ENCODE data around the gene TRIM52. TPM values are rescaled to one million over a fixed set of nuclear protein-coding genes. Genes with fewer than 3 reads are reported as not detected.

The TRIM52 gene
- polyA plus RNA-seq, 1 of the 3 experiments (the other 2 are of a cell fraction): 6.4 TPM

GRCh38 chr5:181221105-181221791 is 39.7 kb downstream of the TRIM52 start:
- peak overlapping the region; percentile 97 to 98; a peak in 3 of 4 replicates for H3K27ac ChIP-seq (ENCODE audit: low read depth in 2 of 2, low read length in 1 of 2)
- POLR2A ChIA-PET: interaction anchor here (1.1 to 1.9 kb wide), 3 partner anchors 14 to 40 kb away, joined by 5 to 8 read pairs (median 7); partner anchors contain the start of genes RACK1 and TRIM52
- CTCF ChIA-PET: interaction anchor here (1.5 to 3.5 kb wide), 7 partner anchors 13 to 48 kb away, joined by 4 to 14 read pairs (median 7); no protein-coding TSS in a partner anchor

DNA sequence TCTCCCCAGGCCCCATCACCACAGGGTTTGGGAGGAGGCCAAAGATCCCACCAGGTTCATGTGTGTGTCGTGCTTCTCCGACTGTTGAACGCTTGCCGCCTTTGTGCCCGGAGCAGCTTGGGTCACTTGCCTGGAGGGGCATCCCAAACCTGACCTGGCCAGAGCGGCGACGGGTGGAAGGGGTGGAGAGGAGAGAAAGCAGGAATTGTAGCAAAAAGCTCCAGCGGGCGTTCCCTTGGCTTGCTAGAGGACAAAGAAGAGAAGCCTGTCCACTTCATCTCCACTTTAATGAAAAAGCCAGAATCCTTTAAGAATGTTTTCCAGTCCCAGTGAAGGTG is 40.8 kb downstream of the TRIM52 start:
- no peaks in the 10 kb centered on the region for H3K36me3 ChIP-seq (replicated peaks in 1 of 2; ENCODE audit: control insufficient read depth in 1 of 2, insufficient read depth in 2 of 2, low read length in 1 of 2)
- CTCF ChIA-PET: interaction anchor here (1.6 to 2.0 kb wide), 2 partner anchors 32 to 35 kb away, joined by 5 to 11 read pairs; no protein-coding TSS in a partner anchor
- H3K9me3 ChIP-seq: no peaks in the 10 kb centered on the region
- H3K9me2 ChIP-seq: no peaks in the 10 kb centered on the region
- no peak overlapping the region for H3K4me2 ChIP-seq
- peaks cover 54% of the 10 kb centered on the region for H3F3A ChIP-seq (replicated peaks; ENCODE audit: insufficient read depth)
- H3K9ac ChIP-seq: no peak overlapping the region
- no peak overlapping the region for H2AFZ ChIP-seq (ENCODE audit: low read depth)
- H3K79me2 ChIP-seq (ENCODE audit: insufficient read depth): peaks cover 15% of the 10 kb centered on the region
- H3K4me3 ChIP-seq (ENCODE audit: low read depth in 2 of 2, low read length in 1 of 2): no peak overlapping the region
- POLR2A ChIA-PET: no interaction called here
- no peak for DNase-seq
- peaks cover 0 to 24% of the 10 kb centered on the region in 2 experiments; a peak in 1 of 4 replicates for H3K4me1 ChIP-seq (ENCODE audit: control insufficient read depth in 1 of 2, insufficient read depth in 2 of 2, low read depth in 1 of 2, low read length in 1 of 2)
- WGBS (ENCODE audit: low lambda C conversion rate): 97% methylated on average over 10 of the region's 10 CpGs
- no peak overlapping the region for H3K27ac ChIP-seq (ENCODE audit: low read depth in 2 of 2, low read length in 1 of 2)
- H4K20me1 ChIP-seq (ENCODE audit: insufficient read depth): peaks cover 5% of the 10 kb centered on the region
- H3K27me3 ChIP-seq (ENCODE audit: insufficient read depth): no peaks in the 10 kb centered on the region
- TF ChIP-seq MEF2A (IDR thresholded peaks at IDR 0.05; ENCODE audit: borderline replicate concordance, low read depth): no peak
- no peak for TF ChIP-seq JUND (IDR thresholded peaks at IDR 0.05)
- no peak for TF ChIP-seq SIN3A (IDR thresholded peaks at IDR 0.05; ENCODE audit: borderline replicate concordance, low read depth, low read length)
- TF ChIP-seq NRF1 (IDR thresholded peaks at IDR 0.05; ENCODE audit: low read depth, low read length): no peak
- TF ChIP-seq, protein P1, sequence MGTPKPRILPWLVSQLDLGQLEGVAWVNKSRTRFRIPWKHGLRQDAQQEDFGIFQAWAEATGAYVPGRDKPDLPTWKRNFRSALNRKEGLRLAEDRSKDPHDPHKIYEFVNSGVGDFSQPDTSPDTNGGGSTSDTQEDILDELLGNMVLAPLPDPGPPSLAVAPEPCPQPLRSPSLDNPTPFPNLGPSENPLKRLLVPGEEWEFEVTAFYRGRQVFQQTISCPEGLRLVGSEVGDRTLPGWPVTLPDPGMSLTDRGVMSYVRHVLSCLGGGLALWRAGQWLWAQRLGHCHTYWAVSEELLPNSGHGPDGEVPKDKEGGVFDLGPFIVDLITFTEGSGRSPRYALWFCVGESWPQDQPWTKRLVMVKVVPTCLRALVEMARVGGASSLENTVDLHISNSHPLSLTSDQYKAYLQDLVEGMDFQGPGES (IDR thresholded peaks at IDR 0.05; ENCODE audit: low read depth, low read length): no peak
- no peak for TF ChIP-seq TEAD4 (IDR thresholded peaks at IDR 0.05; ENCODE audit: borderline replicate concordance, insufficient read depth)
- TF ChIP-seq MXI1 (IDR thresholded peaks at IDR 0.05; ENCODE audit: low read depth, low read length): no peak
- TF ChIP-seq EP300 (IDR thresholded peaks at IDR 0.05; ENCODE audit: borderline replicate concordance in 1 of 2, low read depth in 1 of 2, low read length in 1 of 2): no peak
- TF ChIP-seq YY1 (IDR thresholded peaks at IDR 0.05; ENCODE audit: low read depth): no peak
- TF ChIP-seq, protein P2, sequence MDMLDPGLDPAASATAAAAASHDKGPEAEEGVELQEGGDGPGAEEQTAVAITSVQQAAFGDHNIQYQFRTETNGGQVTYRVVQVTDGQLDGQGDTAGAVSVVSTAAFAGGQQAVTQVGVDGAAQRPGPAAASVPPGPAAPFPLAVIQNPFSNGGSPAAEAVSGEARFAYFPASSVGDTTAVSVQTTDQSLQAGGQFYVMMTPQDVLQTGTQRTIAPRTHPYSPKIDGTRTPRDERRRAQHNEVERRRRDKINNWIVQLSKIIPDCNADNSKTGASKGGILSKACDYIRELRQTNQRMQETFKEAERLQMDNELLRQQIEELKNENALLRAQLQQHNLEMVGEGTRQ (IDR thresholded peaks at IDR 0.05; ENCODE audit: borderline replicate concordance, low read depth, low read length): no peak
- TF ChIP-seq FOXJ3 (CRISPR knock-in tag; IDR thresholded peaks at IDR 0.05): no peak
- TF ChIP-seq POLR2AphosphoS5 (IDR thresholded peaks at IDR 0.05; ENCODE audit: low read depth, low read length): no peak

More at GRCh38 chr5:181221105-181221791, 39.7 kb downstream of the TRIM52 start:
- Histone ChIP-seq H3K79me2 (ENCODE audit: insufficient read depth) (peaks cover 25% of the 10 kb centered on the region), H3K9me3 (no peaks in the 10 kb centered on the region), H3K4me2 (peak overlapping the region; percentile 97; the same call in 1 of the 2 replicates), H3K9ac (no peak overlapping the region), H3K4me1 (ENCODE audit: control insufficient read depth in 1 of 2, insufficient read depth in 2 of 2, low read depth in 1 of 2, low read length in 1 of 2) (peaks cover 0 to 27% of the 10 kb centered on the region in 2 experiments; a peak in 2 of 4 replicates), H2AFZ (ENCODE audit: low read depth) (no peak overlapping the region), H3F3A (replicated peaks; ENCODE audit: insufficient read depth) (peaks cover 49% of the 10 kb centered on the region), H3K36me3 (replicated peaks in 1 of 2; ENCODE audit: control insufficient read depth in 1 of 2, insufficient read depth in 2 of 2, low read length in 1 of 2) (no peaks in the 10 kb centered on the region), H3K4me3 (ENCODE audit: low read depth in 2 of 2, low read length in 1 of 2) (peak overlapping the region; percentile 67 to 86; a peak in 2 of 4 replicates), H3K9me2 (no peaks in the 10 kb centered on the region), H4K20me1 (ENCODE audit: insufficient read depth) (peaks cover 5% of the 10 kb centered on the region), H3K27me3 (ENCODE audit: insufficient read depth) (no peaks in the 10 kb centered on the region)
- no peak for DNase-seq
- TF ChIP-seq ELF1 (IDR thresholded peaks at IDR 0.05): no peak
- no peak for TF ChIP-seq FOXM1 (IDR thresholded peaks at IDR 0.05; ENCODE audit: low read depth)
- TF ChIP-seq RAD21 (IDR thresholded peaks at IDR 0.05; ENCODE audit: low read length): no peak
- no peak for TF ChIP-seq RXRA (IDR thresholded peaks at IDR 0.05; ENCODE audit: borderline replicate concordance, low read depth)
- no peak for TF ChIP-seq USF1 (IDR thresholded peaks at IDR 0.05; ENCODE audit: borderline replicate concordance, low read depth)
- TF ChIP-seq SMC3 (IDR thresholded peaks at IDR 0.05; ENCODE audit: low read depth, low read length): no peak
- TF ChIP-seq CHD2 (IDR thresholded peaks at IDR 0.05; ENCODE audit: low read length, partially characterized antibody): no peak
- TF ChIP-seq, protein P3, sequence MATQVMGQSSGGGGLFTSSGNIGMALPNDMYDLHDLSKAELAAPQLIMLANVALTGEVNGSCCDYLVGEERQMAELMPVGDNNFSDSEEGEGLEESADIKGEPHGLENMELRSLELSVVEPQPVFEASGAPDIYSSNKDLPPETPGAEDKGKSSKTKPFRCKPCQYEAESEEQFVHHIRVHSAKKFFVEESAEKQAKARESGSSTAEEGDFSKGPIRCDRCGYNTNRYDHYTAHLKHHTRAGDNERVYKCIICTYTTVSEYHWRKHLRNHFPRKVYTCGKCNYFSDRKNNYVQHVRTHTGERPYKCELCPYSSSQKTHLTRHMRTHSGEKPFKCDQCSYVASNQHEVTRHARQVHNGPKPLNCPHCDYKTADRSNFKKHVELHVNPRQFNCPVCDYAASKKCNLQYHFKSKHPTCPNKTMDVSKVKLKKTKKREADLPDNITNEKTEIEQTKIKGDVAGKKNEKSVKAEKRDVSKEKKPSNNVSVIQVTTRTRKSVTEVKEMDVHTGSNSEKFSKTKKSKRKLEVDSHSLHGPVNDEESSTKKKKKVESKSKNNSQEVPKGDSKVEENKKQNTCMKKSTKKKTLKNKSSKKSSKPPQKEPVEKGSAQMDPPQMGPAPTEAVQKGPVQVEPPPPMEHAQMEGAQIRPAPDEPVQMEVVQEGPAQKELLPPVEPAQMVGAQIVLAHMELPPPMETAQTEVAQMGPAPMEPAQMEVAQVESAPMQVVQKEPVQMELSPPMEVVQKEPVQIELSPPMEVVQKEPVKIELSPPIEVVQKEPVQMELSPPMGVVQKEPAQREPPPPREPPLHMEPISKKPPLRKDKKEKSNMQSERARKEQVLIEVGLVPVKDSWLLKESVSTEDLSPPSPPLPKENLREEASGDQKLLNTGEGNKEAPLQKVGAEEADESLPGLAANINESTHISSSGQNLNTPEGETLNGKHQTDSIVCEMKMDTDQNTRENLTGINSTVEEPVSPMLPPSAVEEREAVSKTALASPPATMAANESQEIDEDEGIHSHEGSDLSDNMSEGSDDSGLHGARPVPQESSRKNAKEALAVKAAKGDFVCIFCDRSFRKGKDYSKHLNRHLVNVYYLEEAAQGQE (IDR thresholded peaks at IDR 0.05; ENCODE audit: low read depth, low read length): no peak
- no peak for TF ChIP-seq EP300 (IDR thresholded peaks at IDR 0.05; ENCODE audit: borderline replicate concordance in 1 of 2, low read depth in 1 of 2, low read length in 1 of 2)
- no peak for TF ChIP-seq POLR2AphosphoS5 (IDR thresholded peaks at IDR 0.05; ENCODE audit: low read depth, low read length)
- TF ChIP-seq NRF1 (IDR thresholded peaks at IDR 0.05; ENCODE audit: low read depth, low read length): no peak
- 77% methylated on average over 26 of the region's 27 CpGs for WGBS (ENCODE audit: low lambda C conversion rate)

Data from SK-N-SH (cell line).